PC-9 (cell line): ENCODE data around the gene ZFX. TPM values are rescaled to one million over a fixed set of nuclear protein-coding genes. Genes with fewer than 3 reads are reported as not detected.
"Not testable (repeated sequence)": the region's sequence is repeated elsewhere in the genome, so short reads cannot be mapped to it uniquely, and the experiment has no call there.

Experiments used
- BruUV-seq: library from RNA; stranded (reverse); fragments of 400-500 nt; replicated peaks from 2 replicates; lab custom pipeline; 2021; lab: Mats Ljungman, UMichigan
- CTCF ChIA-PET: fragments of 300-600 bp; sonication (Branson Sonifier 250); formaldehyde crosslinking; loops from one replicate; lab custom pipeline; 2022; ENCODE audit warnings: antibody characterized with exemption; lab: Charles Lee
- POLR2A ChIA-PET: fragments of 300-600 bp; sonication (Branson Sonifier 250); formaldehyde crosslinking; loops from one replicate; lab custom pipeline; 2022; ENCODE audit warnings: antibody characterized with exemption; ENCODE audit not compliant: unreplicated experiment; lab: Charles Lee
- DNase-seq, 2 experiments: peaks; one replicate each; pipeline versions ENCODE4 v3.0.0 to v3.0.0-alpha.2; 2015 to 2022; ENCODE audit warnings: mixed read lengths in 1 of 2
- H2AFZ ChIP-seq: fragments of 200-600 bp; sonication (generic); 2 replicates; pipeline ENCODE4 v1.8.1; 2017; ENCODE audit warnings: antibody characterized with exemption
- H3F3A ChIP-seq: fragments of 200-600 bp; sonication (generic); 2 replicates; pipeline ENCODE4 v1.8.1; 2017; ENCODE audit warnings: antibody characterized with exemption, mild to moderate bottlenecking, low read depth; ENCODE audit not compliant: insufficient read depth
- H3K27ac ChIP-seq: fragments of 200-600 bp; sonication (generic); 2 replicates; pipeline ENCODE4 v1.6.1; 2016; ENCODE audit warnings: mixed run types
- H3K27me3 ChIP-seq: fragments of 200-600 bp; sonication (generic); 2 replicates; pipeline ENCODE4 v1.6.1; 2016; ENCODE audit warnings: low read depth, mixed run types; ENCODE audit not compliant: insufficient read depth
- H3K36me3 ChIP-seq: fragments of 200-600 bp; sonication (generic); 2 replicates; pipeline ENCODE4 v1.6.1; 2016; ENCODE audit warnings: low read depth, mixed run types
- H3K4me1 ChIP-seq: fragments of 200-600 bp; sonication (generic); replicated peaks from 2 replicates; pipeline ENCODE4 v1.6.1; 2016; ENCODE audit warnings: mixed run types; ENCODE audit not compliant: insufficient read depth
- H3K4me2 ChIP-seq: fragments of 200-600 bp; sonication (generic); 2 replicates; pipeline ENCODE4 v1.6.1; 2017; ENCODE audit warnings: mixed run types
- H3K4me3 ChIP-seq: fragments of 200-600 bp; sonication (generic); 2 replicates; pipeline ENCODE4 v1.6.1; 2016; ENCODE audit warnings: mixed run types
- H3K79me2 ChIP-seq: fragments of 200-600 bp; sonication (generic); 2 replicates; pipeline ENCODE4 v1.6.1; 2017; ENCODE audit warnings: low read depth, mixed run types
- H3K9me2 ChIP-seq: fragments of 200-600 bp; sonication (generic); 2 replicates; pipeline ENCODE4 v1.8.1; 2017; ENCODE audit warnings: mild to moderate bottlenecking; ENCODE audit not compliant: insufficient read depth
- H3K9me3 ChIP-seq: fragments of 200-600 bp; sonication (generic); 2 replicates; pipeline ENCODE4 v1.8.1; 2016; ENCODE audit warnings: low read depth; ENCODE audit not compliant: insufficient read depth
- H4K20me1 ChIP-seq: fragments of 200-600 bp; sonication (generic); 2 replicates; pipeline ENCODE4 v1.8.1; 2017; ENCODE audit not compliant: insufficient read depth
- CTCF ChIP-seq: fragments of 200-600 bp; sonication (generic); conservative IDR thresholded peaks from 2 replicates; pipeline ENCODE4 v1.6.1; 2017; ENCODE audit warnings: mixed run types, antibody characterized with exemption, mild to moderate bottlenecking, moderate library complexity
- EZH2 ChIP-seq: fragments of 200-600 bp; sonication (generic); IDR thresholded peaks from 2 replicates; pipeline ENCODE4 v1.8.0; 2017; ENCODE audit warnings: antibody characterized with exemption, low read depth
- intact Hi-C: fragments of 100-400 bp; cut with micrococcal nuclease; formaldehyde crosslinking; loops from one replicate; pipeline ENCODE4 v1.10.0; 2022; ENCODE audit not compliant: unreplicated experiment
- total RNA-seq: library from RNA; stranded (reverse); gene quantifications from 2 replicates; pipeline ENCODE4 v1.2.3, GENCODE V29; 2021

Gene ZFX
- total RNA-seq, 1 experiment from 2014 or later: 39.6 TPM

GRCh38 chrX:24125028-24125612 is 24.4 kb upstream of the ZFX start:
- no peaks in the 10 kb centered on the region for H3K79me2 ChIP-seq
- BruUV-seq: no TSS peak
- H3K4me1 ChIP-seq: no peaks in the 10 kb centered on the region
- no peaks in the 10 kb centered on the region for H3K27me3 ChIP-seq
- no peaks in the 10 kb centered on the region for H3K9me3 ChIP-seq
- no peaks in the 10 kb centered on the region for H3F3A ChIP-seq
- no peaks in the 10 kb centered on the region for H3K36me3 ChIP-seq
- intact Hi-C loops: no loop called here
- CTCF ChIA-PET: no interaction called here
- H3K9me2 ChIP-seq: no peaks in the 10 kb centered on the region
- no peak overlapping the region for H3K4me2 ChIP-seq
- DNase-seq: no peak
- H4K20me1 ChIP-seq: no peaks in the 10 kb centered on the region
- TF ChIP-seq EZH2 (no peak), CTCF (no peak)
- no peak overlapping the region for H3K4me3 ChIP-seq
- no peak overlapping the region for H3K27ac ChIP-seq
- no peak overlapping the region for H2AFZ ChIP-seq
- POLR2A ChIA-PET: interaction anchor here (0.6 kb wide), 1 partner anchor 44 kb away, joined by 6 read pairs; no protein-coding TSS in a partner anchor

GRCh38 chrX:24131476-24131875 is 18.1 kb upstream of the ZFX start:
- ChIA-PET POLR2A (interaction anchor here (0.7 kb wide), 1 partner anchor 59 kb away, joined by 3 read pairs; no protein-coding TSS in a partner anchor), CTCF (no interaction called here)
- DNase-seq: no peak
- H3F3A ChIP-seq: no peaks in the 10 kb centered on the region
- no peaks in the 10 kb centered on the region for H3K9me3 ChIP-seq
- no peaks in the 10 kb centered on the region for H3K36me3 ChIP-seq
- intact Hi-C loops: no loop called here
- peaks cover 8% of the 10 kb centered on the region for H3K4me1 ChIP-seq
- no peaks in the 10 kb centered on the region for H4K20me1 ChIP-seq
- TF ChIP-seq EZH2 (no peak), CTCF (no peak)
- H3K4me3 ChIP-seq: no peak overlapping the region
- no peaks in the 10 kb centered on the region for H3K9me2 ChIP-seq
- no peak overlapping the region for H3K4me2 ChIP-seq
- no TSS peak for BruUV-seq
- H3K27me3 ChIP-seq: no peaks in the 10 kb centered on the region
- H3K79me2 ChIP-seq: no peaks in the 10 kb centered on the region
- no peak overlapping the region for H3K27ac ChIP-seq
- no peak overlapping the region for H2AFZ ChIP-seq

GRCh38 chrX:24133312-24133711 is 16.2 kb upstream of the ZFX start:
- no peaks in the 10 kb centered on the region for H3K9me2 ChIP-seq
- no peak overlapping the region for H3K4me3 ChIP-seq
- H3K27me3 ChIP-seq: no peaks in the 10 kb centered on the region
- ChIA-PET CTCF (no interaction called here), POLR2A (no interaction called here)
- H3K9me3 ChIP-seq: no peaks in the 10 kb centered on the region
- intact Hi-C loops: no loop called here
- H2AFZ ChIP-seq: no peak overlapping the region
- no peaks in the 10 kb centered on the region for H3K36me3 ChIP-seq
- H3K4me2 ChIP-seq: 0 out of 2 replicates have a peak overlapping the region, but pooled peaks have one; percentile 28
- BruUV-seq: no TSS peak
- no peaks in the 10 kb centered on the region for H3K79me2 ChIP-seq
- TF ChIP-seq EZH2: no peak
- H3K27ac ChIP-seq: no peak overlapping the region
- H3K4me1 ChIP-seq: peaks cover 8% of the 10 kb centered on the region
- peak; percentile 46 to 63 for DNase-seq
- no peaks in the 10 kb centered on the region for H3F3A ChIP-seq
- no peaks in the 10 kb centered on the region for H4K20me1 ChIP-seq

GRCh38 chrX:24135768-24136167 is 13.8 kb upstream of the ZFX start:
- H3K36me3 ChIP-seq, H3K27ac ChIP-seq, H2AFZ ChIP-seq, H4K20me1 ChIP-seq, H3K27me3 ChIP-seq, BruUV-seq, intact Hi-C loops, H3K9me2 ChIP-seq, H3K4me3 ChIP-seq, H3K79me2 ChIP-seq, POLR2A ChIA-PET, H3F3A ChIP-seq, H3K4me2 ChIP-seq, CTCF ChIA-PET, H3K9me3 ChIP-seq, DNase-seq, H3K4me1 ChIP-seq: not testable (repeated sequence)
